Trophoblast cell (in vitro differentiated cells and primary cell): ENCODE results near the gene OR6P1.

Source experiments
- DNase-seq, 2 donors: peaks; one replicate each; pipeline ENCODE4 v3.0.0-alpha.2; 2016
- H2AFZ ChIP-seq: 2 replicates; pipeline ENCODE4 v1.6.1; 2013; ENCODE audit warnings: low read length, moderate library complexity, mild to moderate bottlenecking; ENCODE audit not compliant: insufficient read depth, poor library complexity
- H2AK5ac ChIP-seq: 2 replicates; pipeline ENCODE4 v1.6.1; 2013; ENCODE audit warnings: mild to moderate bottlenecking, low read length
- H2BK120ac ChIP-seq: 2 replicates; pipeline ENCODE4 v1.6.1; 2013; ENCODE audit warnings: low read length, mild to moderate bottlenecking, moderate library complexity; ENCODE audit not compliant: insufficient read depth, poor library complexity
- H2BK12ac ChIP-seq: 2 replicates; pipeline ENCODE4 v1.6.1; 2013; ENCODE audit warnings: mild to moderate bottlenecking, low read length, moderate library complexity
- H2BK5ac ChIP-seq: 2 replicates; pipeline ENCODE4 v1.6.1; 2013; ENCODE audit warnings: low read length, low read depth, moderate library complexity, mild to moderate bottlenecking; ENCODE audit not compliant: poor library complexity
- H3K14ac ChIP-seq: 2 replicates; pipeline ENCODE4 v1.6.1; 2013; ENCODE audit warnings: mild to moderate bottlenecking, low read length
- H3K18ac ChIP-seq: 2 replicates; pipeline ENCODE4 v1.6.1; 2013; ENCODE audit warnings: mild to moderate bottlenecking, low read length
- H3K23ac ChIP-seq: 2 replicates; pipeline ENCODE4 v1.6.1; 2013; ENCODE audit warnings: low read length
- H3K27ac ChIP-seq: 2 replicates; pipeline ENCODE4 v1.5.1; 2013; ENCODE audit warnings: low read depth, mild to moderate bottlenecking, inconsistent platforms, low read length, moderate library complexity
- H3K27me3 ChIP-seq: 2 replicates; pipeline ENCODE4 v1.6.1; 2013; ENCODE audit warnings: inconsistent platforms, mild to moderate bottlenecking, low read length, moderate library complexity; ENCODE audit not compliant: insufficient read depth
- H3K36me3 ChIP-seq, 2 experiments: 1 replicate in 1 of 2; 2 replicates in 1 of 2; pipeline ENCODE4 v1.6.1; 2013; ENCODE audit warnings: low read length in 2 of 2, mild to moderate bottlenecking in 2 of 2, moderate library complexity in 1 of 2; ENCODE audit not compliant: insufficient read depth in 2 of 2, control insufficient read depth in 1 of 2
- H3K4ac ChIP-seq: 2 replicates; pipeline ENCODE4 v1.6.1; 2013; ENCODE audit warnings: low read depth, mild to moderate bottlenecking, low read length, moderate library complexity
- H3K4me1 ChIP-seq, 2 experiments: 1 replicate in 1 of 2; 2 replicates in 1 of 2; pipeline ENCODE4 v1.6.1; 2013; ENCODE audit warnings: low read length in 2 of 2, mild to moderate bottlenecking in 2 of 2, moderate library complexity in 1 of 2; ENCODE audit not compliant: insufficient read depth in 2 of 2, control insufficient read depth in 1 of 2
- H3K4me2 ChIP-seq: 2 replicates; pipeline ENCODE4 v1.6.1; 2013; ENCODE audit warnings: inconsistent platforms, mild to moderate bottlenecking, low read length, moderate library complexity
- H3K4me3 ChIP-seq: 2 replicates; pipeline ENCODE4 v1.5.1; 2013; ENCODE audit warnings: mild to moderate bottlenecking, low read depth, low read length, inconsistent platforms
- H3K79me1 ChIP-seq: one replicate; pipeline ENCODE4 v1.6.1; 2013; ENCODE audit warnings: low read length
- H3K79me2 ChIP-seq: 2 replicates; pipeline ENCODE4 v1.6.1; 2013; ENCODE audit warnings: low read length, mild to moderate bottlenecking; ENCODE audit not compliant: control insufficient read depth, insufficient read depth, poor library complexity
- H3K9ac ChIP-seq: 2 replicates; pipeline ENCODE4 v1.6.1; 2013; ENCODE audit warnings: mild to moderate bottlenecking, low read length
- H3K9me3 ChIP-seq: 2 replicates; pipeline ENCODE4 v1.6.1; 2013; ENCODE audit warnings: low read depth, mild to moderate bottlenecking, control low read depth, inconsistent platforms, low read length; ENCODE audit not compliant: insufficient read depth
- H4K12ac ChIP-seq: 2 replicates; pipeline ENCODE4 v1.6.1; 2013; ENCODE audit warnings: low read depth, mild to moderate bottlenecking, low read length, moderate library complexity
- H4K8ac ChIP-seq: 2 replicates; pipeline ENCODE4 v1.6.1; 2013; ENCODE audit warnings: low read depth, mild to moderate bottlenecking, low read length, moderate library complexity
- H4K91ac ChIP-seq: one replicate; pipeline ENCODE4 v1.6.1; 2013; ENCODE audit warnings: low read depth, mild to moderate bottlenecking, low read length, moderate library complexity
- WGBS: extraction: QIAGEN DNeasy Blood & Tissue Kit; methylation state at CpG from one replicate; pipeline ENCODE4 v1.1.7; 2013; ENCODE audit warnings: missing lambda C conversion rate; ENCODE audit not compliant: insufficient read length, insufficient coverage; ENCODE audit errors: extremely low coverage; 5-methylcytosine and 5-hydroxymethylcytosine counted together

Gene OR6P1

DNA sequence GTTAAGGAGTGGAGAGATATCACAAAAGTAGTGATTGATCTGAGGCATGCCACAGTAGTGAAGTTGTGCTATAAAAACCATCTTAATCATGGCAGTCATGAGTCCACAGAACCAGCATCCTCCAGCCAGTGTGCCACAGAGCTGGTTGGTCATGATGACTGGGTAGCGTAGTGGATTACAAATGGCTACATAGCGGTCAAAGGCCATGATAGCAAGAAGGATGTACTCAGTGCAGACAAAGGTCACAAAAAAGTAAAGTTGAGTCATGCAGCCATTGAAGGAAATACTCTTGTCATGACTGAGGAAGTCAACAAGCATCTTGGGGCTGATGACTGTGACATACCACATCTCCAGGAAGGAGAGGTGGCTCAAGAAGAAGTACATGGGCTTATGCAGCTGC is 22.8 kb downstream of the OR6P1 start:
- Histone ChIP-seq H3K9me3 (no peaks in the 10 kb centered on the region), H2BK5ac (no peak overlapping the region), H3K14ac (no peak overlapping the region), H3K36me3 (no peaks in the 10 kb centered on the region), H3K9ac (no peak overlapping the region), H3K4me3 (no peak overlapping the region), H3K23ac (no peak overlapping the region), H3K27ac (no peak overlapping the region), H2BK120ac (no peak overlapping the region), H3K79me2 (no peaks in the 10 kb centered on the region), H4K12ac (no peak overlapping the region), H4K8ac (no peak overlapping the region), H3K4me1 (no peaks in the 10 kb centered on the region), H3K18ac (no peak overlapping the region), H2AFZ (no peak overlapping the region), H3K4ac (no peak overlapping the region), H2BK12ac (no peak overlapping the region), H4K91ac (no peak overlapping the region), H3K4me2 (no peak overlapping the region), H2AK5ac (no peak overlapping the region), H3K27me3 (no peaks in the 10 kb centered on the region), H3K79me1 (no peaks in the 10 kb centered on the region)
- DNase-seq, result no peak
- WGBS, result no CpG with 5 or more reads among the region's 2 CpGs

DNA sequence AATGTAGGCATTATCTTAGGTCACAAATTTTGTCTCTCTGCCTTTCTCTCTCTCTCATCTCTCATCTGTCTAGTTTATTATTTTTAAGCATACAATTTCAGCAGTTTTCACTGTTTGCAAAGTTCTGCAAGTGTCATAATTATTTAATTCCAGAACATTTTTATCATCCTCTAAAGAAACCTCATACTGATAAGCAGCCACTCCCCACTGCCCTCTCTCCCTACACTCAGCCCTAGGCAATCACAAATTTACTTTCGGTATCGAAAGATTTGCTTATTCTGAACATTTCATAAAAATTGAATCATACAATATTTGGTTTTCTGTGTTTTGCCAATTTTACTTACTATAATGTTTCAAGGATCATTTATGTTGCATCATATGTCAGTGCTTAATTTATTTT is 32.8 kb downstream of the OR6P1 start:
- Histone ChIP-seq H3K79me1 (no peaks in the 10 kb centered on the region), H3K23ac (no peak overlapping the region), H4K12ac (no peak overlapping the region), H3K4me3 (no peak overlapping the region), H3K27ac (no peak overlapping the region), H2AFZ (no peak overlapping the region), H3K18ac (no peak overlapping the region), H3K27me3 (no peaks in the 10 kb centered on the region), H3K4me1 (no peaks in the 10 kb centered on the region), H3K9ac (no peak overlapping the region), H3K9me3 (no peaks in the 10 kb centered on the region), H4K8ac (no peak overlapping the region), H2BK5ac (no peak overlapping the region), H2AK5ac (no peak overlapping the region), H3K4ac (no peak overlapping the region), H3K36me3 (no peaks in the 10 kb centered on the region), H2BK12ac (no peak overlapping the region), H2BK120ac (no peak overlapping the region), H3K79me2 (no peaks in the 10 kb centered on the region), H3K4me2 (no peak overlapping the region), H3K14ac (no peak overlapping the region), H4K91ac (no peak overlapping the region)
- DNase-seq, result no peak
- no CpG with 5 or more reads among the region's 2 CpGs for WGBS

DNA sequence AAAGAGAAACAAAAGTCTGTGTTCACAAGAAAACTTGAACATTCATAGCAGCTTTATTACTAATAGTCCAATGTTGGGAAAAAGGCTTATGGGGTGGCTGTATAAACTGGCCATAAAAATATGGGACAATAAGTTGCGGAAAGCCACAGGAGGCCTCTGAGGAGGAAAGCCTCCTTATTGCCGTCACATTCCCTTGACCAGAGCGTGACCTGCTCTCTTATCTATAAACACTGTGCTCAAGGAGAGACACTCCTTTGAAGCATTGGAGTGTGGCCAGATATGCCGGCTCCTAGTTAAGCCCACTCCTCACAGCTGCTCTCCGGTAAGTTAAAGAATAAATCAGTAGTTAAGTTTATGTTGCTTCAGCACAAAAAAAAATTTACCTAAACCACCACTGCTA is 35.9 kb downstream of the OR6P1 start:
- no peak overlapping the region for H3K4ac ChIP-seq
- no CpG with 5 or more reads among the region's 5 CpGs for WGBS
- H3K14ac ChIP-seq, result no peak overlapping the region
- H4K91ac ChIP-seq, result no peak overlapping the region
- no peak overlapping the region for H2AK5ac ChIP-seq
- no peak overlapping the region for H3K23ac ChIP-seq
- no peaks in the 10 kb centered on the region for H3K79me2 ChIP-seq
- no peak overlapping the region for H3K27ac ChIP-seq
- H3K4me1 ChIP-seq, result no peaks in the 10 kb centered on the region
- no peak for DNase-seq
- H3K9ac ChIP-seq, result no peak overlapping the region
- H2BK120ac ChIP-seq, result no peak overlapping the region
- H4K8ac ChIP-seq, result no peak overlapping the region
- H2BK12ac ChIP-seq, result no peak overlapping the region
- H3K79me1 ChIP-seq, result no peaks in the 10 kb centered on the region
- H3K4me3 ChIP-seq, result no peak overlapping the region
- H2BK5ac ChIP-seq, result no peak overlapping the region
- no peak overlapping the region for H2AFZ ChIP-seq
- no peaks in the 10 kb centered on the region for H3K27me3 ChIP-seq
- H3K18ac ChIP-seq, result no peak overlapping the region
- H3K4me2 ChIP-seq, result no peak overlapping the region
- no peaks in the 10 kb centered on the region for H3K36me3 ChIP-seq
- H4K12ac ChIP-seq, result no peak overlapping the region
- no peaks in the 10 kb centered on the region for H3K9me3 ChIP-seq

DNA sequence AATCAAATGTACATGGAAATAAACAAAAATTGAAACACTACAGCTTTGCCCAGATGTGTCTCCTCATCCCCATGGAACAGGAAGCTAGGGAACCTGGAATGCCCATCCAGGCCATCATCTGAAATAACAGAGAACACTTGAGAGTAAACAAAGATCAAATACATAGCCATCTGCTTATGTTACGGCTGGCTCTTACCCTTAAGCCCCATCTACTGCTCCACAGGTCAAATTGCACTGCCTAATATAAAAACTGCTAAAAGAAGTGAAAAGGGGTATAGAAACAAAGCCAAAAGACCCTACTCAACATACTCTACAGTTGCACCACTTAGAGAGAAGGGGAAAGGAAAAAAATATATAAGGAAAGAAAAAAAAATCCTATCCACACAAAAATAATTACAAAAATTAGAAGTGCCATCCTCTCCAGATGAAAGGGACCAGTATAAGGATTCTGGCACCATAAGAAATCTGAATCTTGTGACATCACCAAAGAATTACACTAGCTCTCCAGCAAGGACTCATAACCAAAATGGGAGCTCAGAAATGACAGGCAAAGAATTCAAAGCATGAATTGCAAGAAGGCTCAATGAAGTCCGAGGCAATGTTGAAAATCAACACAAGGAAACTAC is 43.1 kb downstream of the OR6P1 start:
- H3K23ac ChIP-seq, result no peak overlapping the region
- H3K4ac ChIP-seq, result no peak overlapping the region
- H3K14ac ChIP-seq, result no peak overlapping the region
- no peak overlapping the region for H4K8ac ChIP-seq
- H2BK120ac ChIP-seq, result no peak overlapping the region
- H3K36me3 ChIP-seq, result no peaks in the 10 kb centered on the region
- no peak overlapping the region for H3K4me2 ChIP-seq
- WGBS, result no CpG with 5 or more reads among the region's 2 CpGs
- no peak overlapping the region for H4K12ac ChIP-seq
- H2AFZ ChIP-seq, result no peak overlapping the region
- no peak overlapping the region for H2BK12ac ChIP-seq
- H3K27me3 ChIP-seq, result no peaks in the 10 kb centered on the region
- no peak overlapping the region for H3K4me3 ChIP-seq
- peak in 1 of 2 donors; percentile 45 for DNase-seq
- H3K9me3 ChIP-seq, result no peaks in the 10 kb centered on the region
- H3K27ac ChIP-seq, result no peak overlapping the region
- H4K91ac ChIP-seq, result no peak overlapping the region
- no peaks in the 10 kb centered on the region for H3K79me2 ChIP-seq
- no peaks in the 10 kb centered on the region for H3K4me1 ChIP-seq
- H3K79me1 ChIP-seq, result no peaks in the 10 kb centered on the region
- no peak overlapping the region for H2AK5ac ChIP-seq
- no peak overlapping the region for H3K9ac ChIP-seq
- no peak overlapping the region for H2BK5ac ChIP-seq
- no peak overlapping the region for H3K18ac ChIP-seq
